Endothelial cell of umbilical vein (primary cell): ENCODE data around the gene CD163. TPM values are rescaled to one million over a fixed set of nuclear protein-coding genes. Genes with fewer than 3 reads are reported as not detected.

Experiments used
- BruUV-seq: library from RNA; stranded (reverse); fragments of 400-500 nt; replicated peaks from 2 replicates; lab custom pipeline; 2021; lab: Mats Ljungman, UMichigan
- CTCF ChIA-PET: fragments of 300-600, 350-600 bp; sonication (Branson Sonifier 250); formaldehyde crosslinking; loops from one replicate; lab custom pipeline; 2021; ENCODE audit warnings: antibody characterized with exemption, inconsistent platforms; lab: Charles Lee
- POLR2A ChIA-PET: fragments of 300-600, 350-600 bp; sonication (Branson Sonifier 250); formaldehyde crosslinking; loops from one replicate; lab custom pipeline; 2021; ENCODE audit warnings: antibody characterized with exemption, inconsistent platforms; lab: Charles Lee
- DNase-seq: peaks from one replicate; pipeline ENCODE4 v3.0.0-alpha.2; 2011; ENCODE audit warnings: low read depth, low spot score
- FAIRE-seq: peaks from 2 replicates; lab custom pipeline; 2011; peaks lifted over from hg19 to GRCh38; lab: Jason Lieb, UNC
- H2AFZ ChIP-seq: 2 replicates; pipeline ENCODE4 v1.6.0; 2012; ENCODE audit warnings: low read depth, low read length, control low read depth, inconsistent platforms
- H3K27ac ChIP-seq: 2 replicates; pipeline ENCODE4 v1.5.1; 2011; ENCODE audit warnings: low read depth, mild to moderate bottlenecking, control low read depth, low read length, moderate library complexity; ENCODE audit not compliant: insufficient read depth
- H3K27me3 ChIP-seq, 2 experiments: 2 replicates each; pipeline versions ENCODE4 v1.6.0 to v1.6.1; 2011; ENCODE audit warnings: low read length in 2 of 2, mixed read lengths in 1 of 2; ENCODE audit not compliant: control insufficient read depth in 2 of 2, insufficient read depth in 2 of 2
- H3K36me3 ChIP-seq, 2 experiments: 2 replicates in 1 of 2; 3 replicates in 1 of 2; pipeline ENCODE4 v1.5.1; 2011; ENCODE audit warnings: low read length in 2 of 2, mild to moderate bottlenecking in 1 of 2, moderate library complexity in 1 of 2; ENCODE audit not compliant: control insufficient read depth in 2 of 2, insufficient read depth in 2 of 2; ENCODE audit errors: extremely low read depth in 1 of 2
- H3K4me1 ChIP-seq: 3 replicates; pipeline ENCODE4 v1.5.1; 2011; ENCODE audit warnings: mild to moderate bottlenecking, low read length; ENCODE audit not compliant: control insufficient read depth, insufficient read depth; ENCODE audit errors: extremely low read depth
- H3K4me2 ChIP-seq: 2 replicates; pipeline ENCODE4 v1.6.1; 2011; ENCODE audit warnings: low read length, control low read depth, mixed read lengths; ENCODE audit not compliant: insufficient read depth
- H3K4me3 ChIP-seq, 3 experiments: fragments of 200-600 bp in 1 of 3; sonication (generic), shearing (Covaris generic) in 1 of 3; replicated peaks in 1 of 3; 2 replicates each; pipeline ENCODE4 v1.5.1; 2011 to 2016; ENCODE audit warnings: control low read depth in 3 of 3, low read length in 3 of 3, mild to moderate bottlenecking in 2 of 3, inconsistent platforms in 1 of 3, low read depth in 1 of 3, moderate library complexity in 1 of 3; ENCODE audit not compliant: insufficient read depth in 1 of 3
- H3K79me2 ChIP-seq: 2 replicates; pipeline ENCODE4 v1.6.0; 2012; ENCODE audit warnings: low read length, inconsistent platforms; ENCODE audit not compliant: control insufficient read depth, insufficient read depth
- H3K9ac ChIP-seq: replicated peaks from 2 replicates; pipeline ENCODE3; 2011; ENCODE audit warnings: low read length, control low read depth; ENCODE audit not compliant: insufficient read depth; ENCODE audit errors: extremely low read depth
- H3K9me1 ChIP-seq: replicated peaks from 3 replicates; pipeline ENCODE4 v1.6.0; 2011; ENCODE audit warnings: mild to moderate bottlenecking, low read length; ENCODE audit not compliant: control insufficient read depth, insufficient read depth; ENCODE audit errors: extremely low read depth
- H3K9me3 ChIP-seq: replicated peaks from 2 replicates; pipeline ENCODE4 v1.5.1; 2012; ENCODE audit warnings: low read length, inconsistent platforms; ENCODE audit not compliant: control insufficient read depth, insufficient read depth
- H4K20me1 ChIP-seq: replicated peaks from 2 replicates; pipeline ENCODE3; 2011; ENCODE audit warnings: mild to moderate bottlenecking, low read length; ENCODE audit not compliant: control insufficient read depth, insufficient read depth; ENCODE audit errors: extremely low read depth
- CTCF ChIP-seq, 2 donors: IDR thresholded peaks; 1 replicate in 1 of 2; 2 replicates in 1 of 2; pipeline ENCODE4 v1.5.1; 2011; ENCODE audit warnings: low read length in 2 of 2, mild to moderate bottlenecking in 2 of 2, moderate library complexity in 2 of 2, control low read depth in 1 of 2, inconsistent platforms in 1 of 2, low read depth in 1 of 2; ENCODE audit not compliant: insufficient read depth in 1 of 2; ENCODE audit errors: extremely low read depth in 1 of 2
- EZH2 ChIP-seq: IDR thresholded peaks from 2 replicates; pipeline ENCODE4 v1.6.1; 2012; ENCODE audit warnings: borderline replicate concordance, low read depth, mild to moderate bottlenecking, moderate library complexity, low read length, inconsistent platforms; ENCODE audit not compliant: severe bottlenecking
- FOS ChIP-seq: IDR thresholded peaks from 2 replicates; pipeline ENCODE4 v1.6.1; 2011; ENCODE audit warnings: mild to moderate bottlenecking, low read length, moderate library complexity, borderline replicate concordance; ENCODE audit not compliant: insufficient read depth
- GATA2 ChIP-seq: IDR thresholded peaks from 2 replicates; pipeline ENCODE4 v1.7.0; 2011; ENCODE audit warnings: low read depth, mild to moderate bottlenecking, moderate library complexity, mixed read lengths, low read length; ENCODE audit not compliant: insufficient read length, insufficient read depth
- JUN ChIP-seq: IDR thresholded peaks from 2 replicates; pipeline ENCODE4 v1.6.1; 2011; ENCODE audit warnings: borderline replicate concordance, low read depth; ENCODE audit not compliant: insufficient read length, insufficient read depth
- MAX ChIP-seq: IDR thresholded peaks from 2 replicates; pipeline ENCODE4 v1.6.1; 2011; ENCODE audit not compliant: insufficient read depth, insufficient read length
- MYC ChIP-seq: IDR thresholded peaks from one replicate; pipeline ENCODE4 v1.6.1; 2011; ENCODE audit warnings: mild to moderate bottlenecking, low read depth, low read length
- POLR2A ChIP-seq: IDR thresholded peaks from 2 replicates; pipeline ENCODE4 v1.6.1; 2012; ENCODE audit warnings: low read depth, mild to moderate bottlenecking, control low read depth, low read length
- POLR2AphosphoS5 ChIP-seq: IDR thresholded peaks from 2 replicates; pipeline ENCODE4 v1.6.1; 2012; ENCODE audit warnings: low read depth, mild to moderate bottlenecking, control low read depth, low read length, moderate library complexity; ENCODE audit not compliant: insufficient read depth
- dilution Hi-C: fragments of 300-500 bp; cut with MboI; formaldehyde crosslinking; loops from one replicate; pipeline ENCODE4 v1.15.0; 2019; ENCODE audit warnings: low sequenced_read_pairs; ENCODE audit not compliant: extremely low pct_ligation_motif_present
- intact Hi-C: fragments of 100-400 bp; cut with micrococcal nuclease; formaldehyde crosslinking; loops from one replicate; pipeline ENCODE4 v1.10.0; 2022
- polyA plus RNA-seq, 4 experiments: library from polyadenylated mRNA; depleted of rRNA in 3 of 4; stranded (reverse) in 3 of 4; unstranded in 1 of 4; fragments of >200 nt; gene quantifications; 2 replicates each; pipeline versions ENCODE4 v1.2.1 to v1.2.3, GENCODE V29; 2011 to 2012; ENCODE audit warnings: missing spikeins in 1 of 4
- total RNA-seq: library from RNA; stranded (reverse); gene quantifications from 2 replicates; pipeline ENCODE4 v1.2.3, GENCODE V29; 2021

CD163 gene
- total and polyA plus RNA-seq, 2 donors (not counting 3 experiments of a cell fraction or from before 2014, with no cell fraction given) = not detected

GRCh38 chr12:7451756-7452155 is 51.8 kb downstream of the CD163 start:
- no TSS peak for BruUV-seq
- no peak for DNase-seq
- no peak for FAIRE-seq
- Histone ChIP-seq H3K4me1 (no peaks in the 10 kb centered on the region), H3K9ac (no peak overlapping the region), H3K79me2 (no peaks in the 10 kb centered on the region), H3K4me2 (no peak overlapping the region), H3K27me3 (peaks cover 0 to 3% of the 10 kb centered on the region in 2 experiments), H3K9me3 (no peaks in the 10 kb centered on the region), H3K27ac (no peak overlapping the region), H3K9me1 (no peaks in the 10 kb centered on the region), H3K36me3 (no peaks in the 10 kb centered on the region), H2AFZ (no peak overlapping the region), H3K4me3 (no peak overlapping the region), H4K20me1 (no peaks in the 10 kb centered on the region)
- TF ChIP-seq POLR2AphosphoS5 (no peak), POLR2A (no peak), FOS (no peak), GATA2 (no peak), JUN (no peak)
- dilution Hi-C loops (no loop called here), intact Hi-C loops (no loop called here)
- POLR2A ChIA-PET = no interaction called here
- CTCF ChIA-PET = no interaction called here

- intact Hi-C loops (no loop called here), dilution Hi-C loops (no loop called here)
- no peak overlapping the region for H2AFZ ChIP-seq
- CTCF ChIA-PET = no interaction called here
- H4K20me1 ChIP-seq = no peaks in the 10 kb centered on the region
- no peaks in the 10 kb centered on the region for H3K36me3 ChIP-seq
- no peaks in the 10 kb centered on the region for H3K79me2 ChIP-seq
- H3K4me1 ChIP-seq = no peaks in the 10 kb centered on the region
- no peak overlapping the region for H3K4me3 ChIP-seq
- no peaks in the 10 kb centered on the region for H3K9me1 ChIP-seq
- DNase-seq = no peak
- no TSS peak for BruUV-seq
- FAIRE-seq = no peak
- TF ChIP-seq EZH2 (no peak), GATA2 (no peak), POLR2A (no peak), POLR2AphosphoS5 (no peak), JUN (no peak), MYC (no peak), FOS (no peak), CTCF (IDR thresholded peaks at IDR 0.05; ENCODE audit: extremely low read depth in 1 of 2, insufficient read depth in 1 of 2, low read depth in 1 of 2, low read length in 2 of 2) (no peak), MAX (no peak)
- peaks cover 0 to 3% of the 10 kb centered on the region in 2 experiments for H3K27me3 ChIP-seq
- H3K9ac ChIP-seq = no peak overlapping the region
- H3K9me3 ChIP-seq = no peaks in the 10 kb centered on the region
- POLR2A ChIA-PET = no interaction called here
- no peak overlapping the region for H3K27ac ChIP-seq
- no peak overlapping the region for H3K4me2 ChIP-seq
These were observed 52.9 kb downstream of the CD163 start for GRCh38 chr12:7450667-7451066.
